HG03432 (cell line): ENCODE data around the gene GGT5.
"Not testable (repeated sequence)": the region's sequence is repeated elsewhere in the genome, so short reads cannot be mapped to it uniquely, and the experiment has no call there.

Experiments
- ATAC-seq: cut with Tn5 transposase; IDR thresholded peaks from one replicate; pipeline ENCODE4 v1.9.1; 2021; ENCODE audit warnings: mild to moderate bottlenecking, moderate library complexity; ENCODE audit not compliant: unreplicated experiment

GGT5 gene

GRCh38 chr22:24263479-24263878 lies 18.6 kb upstream of the GGT5 start:
- ATAC-seq = not testable (repeated sequence)

- ATAC-seq = not testable (repeated sequence)
Measured at GRCh38 chr22:24262185-24262749, 17.4 kb upstream of the GGT5 start.

DNA sequence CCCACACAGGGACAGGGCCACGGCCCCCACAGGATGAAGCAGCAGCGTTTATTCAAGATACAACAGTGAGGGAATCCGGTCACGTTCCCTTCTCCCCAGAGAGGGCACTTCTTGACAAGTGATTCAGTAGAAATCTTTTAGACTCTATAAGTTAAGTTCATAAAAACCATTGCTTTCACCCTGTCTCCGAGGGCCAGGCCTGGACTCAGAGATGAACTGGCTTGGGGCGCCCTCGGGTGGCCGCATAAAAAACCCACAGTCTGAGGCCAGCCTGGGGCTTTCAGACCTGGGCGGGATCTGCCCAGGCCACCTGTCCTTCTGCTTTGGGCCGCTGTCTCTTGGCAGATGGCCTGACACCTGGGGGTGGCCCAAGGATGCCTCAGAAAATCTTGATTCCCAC lies 14.6 kb upstream of the GGT5 start:
- ATAC-seq = not testable (repeated sequence)

GRCh38 chr22:24256736-24257135 lies 11.9 kb upstream of the GGT5 start:
- ATAC-seq = not testable (repeated sequence)

DNA sequence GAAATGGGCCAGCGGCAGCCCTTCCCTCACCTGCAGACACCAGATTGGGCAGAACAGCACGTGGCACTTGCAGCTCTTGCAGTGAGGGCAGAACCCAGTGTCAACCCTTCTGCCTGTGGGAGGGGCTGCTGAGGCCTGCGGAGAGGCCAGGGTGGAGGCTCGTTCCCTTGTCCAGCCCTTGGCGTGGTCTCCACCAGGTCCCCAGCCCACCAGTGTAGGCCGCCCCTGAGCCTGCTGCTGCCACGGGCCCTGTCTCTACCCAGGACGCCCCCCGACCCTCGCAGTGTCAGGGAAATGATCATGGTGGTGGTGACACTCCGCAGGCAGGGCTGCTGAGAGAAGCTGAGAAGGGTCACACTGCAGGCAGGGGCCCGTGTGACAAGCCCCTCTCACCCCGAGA lies 11.3 kb upstream of the GGT5 start:
- not testable (repeated sequence) for ATAC-seq

- not testable (repeated sequence) for ATAC-seq
Measured at GRCh38 chr22:24253126-24253525, 8.2 kb upstream of the GGT5 start.

DNA sequence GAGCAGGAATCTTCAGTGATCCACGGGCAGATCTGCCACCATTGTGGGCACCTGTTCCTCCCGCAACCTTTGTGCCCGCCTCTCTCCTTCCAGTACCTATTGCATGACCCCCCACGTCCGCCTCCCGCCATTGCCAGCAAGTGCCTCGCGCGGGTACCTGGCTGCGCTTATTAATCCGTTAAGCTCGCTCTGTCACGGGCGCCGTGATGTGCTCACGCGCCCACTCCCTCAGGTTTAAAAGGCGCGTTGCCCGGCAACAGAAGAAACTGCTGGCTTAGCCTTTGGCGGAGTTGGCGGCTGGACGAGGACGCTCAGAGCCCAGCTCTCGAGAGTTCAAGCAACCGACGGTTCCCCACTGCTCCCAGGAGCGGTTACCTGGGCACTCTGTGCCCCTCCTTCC lies 6.4 kb upstream of the GGT5 start:
- not testable (repeated sequence) for ATAC-seq

- not testable (repeated sequence) for ATAC-seq
Measured at GRCh38 chr22:24249413-24249812, 4.5 kb upstream of the GGT5 start.

DNA sequence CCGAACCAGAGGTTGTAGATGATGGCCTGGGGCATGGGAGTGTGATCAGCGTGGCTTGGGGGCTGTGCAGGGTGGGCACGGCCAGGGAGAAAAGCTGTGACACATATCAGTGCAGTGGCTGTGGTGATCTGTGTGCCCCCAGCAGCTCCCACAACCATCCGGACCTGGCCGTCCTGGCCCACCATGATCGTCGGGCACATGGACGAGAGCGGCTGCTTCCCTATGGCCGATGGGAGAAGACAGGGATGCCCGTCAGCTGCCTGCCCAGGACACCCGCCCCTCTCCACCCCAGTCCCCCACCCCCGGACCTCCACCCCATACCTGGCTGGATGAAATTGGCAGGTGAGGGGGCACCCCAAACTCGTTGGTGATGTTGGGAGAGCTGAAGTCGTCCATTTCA lies 3.7 kb upstream of the GGT5 start:
- not testable (repeated sequence) for ATAC-seq

GRCh38 chr22:24247564-24248344 lies 2.9 kb upstream of the GGT5 start:
- ATAC-seq = no peak

DNA sequence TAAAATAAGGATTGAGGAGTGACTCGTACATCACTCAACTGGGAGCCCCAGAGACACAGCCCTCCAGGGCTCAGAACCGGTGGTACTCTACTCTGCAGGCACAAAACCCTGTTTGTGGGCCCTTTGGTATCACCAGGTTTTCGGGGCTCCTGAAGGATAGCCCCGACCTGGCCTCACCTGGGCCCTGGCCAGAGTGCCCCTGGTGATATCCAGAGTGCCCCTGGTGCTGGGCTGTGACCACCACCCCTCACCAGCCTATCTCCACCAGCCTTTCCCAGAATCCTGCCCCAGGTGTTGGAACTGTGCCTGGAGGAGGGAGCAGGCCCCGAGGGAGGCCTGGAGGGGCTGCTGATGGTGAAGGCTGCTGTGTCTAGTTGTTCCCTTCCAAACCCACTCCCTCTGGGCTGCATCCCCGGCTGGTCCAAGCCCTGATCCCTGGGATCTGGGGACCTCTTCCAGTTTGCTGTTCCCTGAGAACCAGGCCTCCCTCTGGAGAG lies 2.2 kb upstream of the GGT5 start:
- ATAC-seq = no peak

DNA sequence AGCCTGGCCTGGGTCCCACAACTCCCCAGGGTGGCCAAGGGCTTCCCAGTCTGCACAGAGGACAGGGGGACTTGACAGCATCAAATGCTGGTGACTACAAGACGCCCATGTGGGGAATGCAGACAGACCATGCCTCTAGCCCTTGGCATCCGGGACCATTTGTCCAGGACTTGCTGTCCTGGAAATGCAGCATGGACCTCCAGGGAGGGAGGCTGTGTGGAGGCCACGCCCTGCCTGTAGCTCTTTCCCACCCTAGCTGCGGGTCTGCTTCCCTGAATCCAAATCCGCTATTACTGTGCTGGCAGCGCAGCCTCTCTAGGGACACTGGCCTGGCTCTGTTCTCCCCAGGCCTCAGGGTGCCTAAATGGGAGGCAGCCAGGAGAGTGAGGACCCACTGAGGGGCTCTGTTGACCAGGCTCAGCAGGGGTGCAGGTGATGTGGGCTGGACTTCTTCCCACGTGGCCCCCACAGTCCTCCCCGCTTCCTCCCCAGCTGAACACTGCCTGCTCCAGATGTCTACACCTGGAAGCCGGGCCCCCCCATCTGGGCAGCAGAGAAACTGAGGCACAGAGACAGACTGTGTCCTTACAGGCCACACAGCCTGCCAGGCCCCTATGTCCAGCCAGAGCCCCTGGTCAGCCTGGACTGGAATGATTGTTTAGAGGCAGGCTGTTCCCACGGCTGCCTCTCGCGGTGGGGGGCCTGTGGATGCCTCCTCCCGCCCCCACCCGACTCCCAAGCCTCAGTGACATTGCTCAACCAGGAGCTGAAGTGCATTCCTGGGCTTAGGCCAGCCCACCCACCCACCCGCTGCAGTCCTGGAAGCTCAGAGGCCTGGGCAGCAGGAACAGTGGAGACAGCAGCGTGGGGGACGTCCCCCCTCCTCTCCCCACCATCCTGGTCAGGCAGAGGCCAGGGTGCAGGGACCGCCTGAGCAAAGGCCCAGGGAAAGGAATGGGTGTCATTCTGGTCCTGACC lies 991 bp upstream of the GGT5 start:
- not testable (repeated sequence) for ATAC-seq

DNA sequence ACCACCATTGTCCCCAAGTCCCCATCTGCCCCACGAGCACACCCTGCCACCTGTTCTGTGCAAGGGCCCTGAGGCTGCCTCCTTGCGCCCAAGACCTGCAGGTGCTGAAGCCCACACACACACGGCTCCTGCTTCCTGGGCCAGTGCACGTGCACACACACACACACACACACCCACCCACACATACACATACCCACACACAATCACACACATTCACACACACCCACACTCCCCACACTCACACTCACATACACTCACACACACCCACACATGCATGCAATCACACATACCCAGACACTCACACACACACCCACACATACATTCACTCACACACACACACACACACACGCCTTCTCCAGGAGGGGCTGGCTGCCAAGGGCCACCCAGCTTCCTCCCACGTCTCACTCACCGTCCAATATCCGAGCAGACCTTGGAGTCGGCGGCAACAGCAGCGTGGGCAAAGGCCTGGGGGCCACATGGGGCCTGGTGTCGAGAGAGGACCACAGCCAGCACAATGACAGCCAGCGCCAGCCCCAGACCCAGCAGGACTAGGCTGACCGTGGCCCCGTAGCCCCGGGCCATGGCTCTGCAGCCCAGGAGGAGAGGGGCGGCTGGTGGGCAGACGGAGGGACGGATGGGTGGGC lies 616 bp downstream of the GGT5 start:
- no peak for ATAC-seq

GRCh38 chr22:24243417-24243816 lies 1.5 kb downstream of the GGT5 start:
- not testable (repeated sequence) for ATAC-seq

DNA sequence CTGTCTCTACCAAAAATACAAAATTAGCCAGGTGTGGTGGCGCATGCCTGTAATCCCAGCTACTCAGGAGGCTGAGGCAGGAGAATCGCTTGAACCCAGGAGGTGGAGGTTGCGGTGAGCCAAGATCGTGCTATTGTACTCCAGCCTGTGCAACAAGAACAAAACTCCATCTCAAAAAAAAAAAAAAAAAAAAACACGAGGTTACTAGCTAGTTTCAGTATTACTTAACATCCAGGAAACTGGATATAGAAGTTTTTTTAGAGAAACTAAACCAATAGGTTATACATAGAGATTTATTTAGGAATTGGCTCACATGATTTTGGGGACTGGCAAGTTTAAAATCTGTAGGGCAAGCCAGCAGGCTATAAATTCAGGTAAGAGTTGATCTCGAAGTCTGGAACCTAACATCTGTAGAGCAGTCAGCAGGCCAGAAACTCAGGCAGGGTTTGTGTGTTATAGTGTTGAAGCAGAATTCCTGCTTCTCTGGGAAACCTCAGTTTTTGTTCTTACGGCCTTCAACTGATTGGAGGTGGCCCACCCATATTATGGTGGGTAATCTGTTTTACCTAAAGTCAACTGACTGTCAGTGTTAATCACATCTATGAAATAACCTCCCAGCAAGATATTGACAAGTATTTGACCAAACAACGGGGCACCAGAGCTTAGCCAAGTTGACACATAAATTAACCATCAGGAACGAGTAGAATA lies 3.7 kb downstream of the GGT5 start:
- ATAC-seq = not testable (repeated sequence)

DNA sequence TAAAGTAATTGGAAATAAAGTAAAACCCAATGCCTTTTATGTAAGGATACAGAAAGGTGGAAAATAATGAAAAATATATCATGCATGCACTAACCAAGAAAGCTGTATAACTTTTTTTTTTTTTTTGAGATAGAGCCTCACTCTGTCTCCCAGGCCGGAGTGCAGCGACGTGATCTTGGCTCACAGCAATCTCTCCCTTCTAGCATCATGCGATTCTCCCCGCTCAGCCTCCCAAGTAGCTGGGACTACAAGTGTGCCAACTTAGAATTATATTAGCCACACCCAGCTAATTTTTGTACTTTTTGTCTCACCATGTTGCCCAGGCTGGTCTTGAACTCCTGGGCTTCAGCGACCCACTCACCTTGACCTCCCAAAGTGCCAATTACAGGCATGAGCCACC lies 4.5 kb downstream of the GGT5 start:
- ATAC-seq = no peak

DNA sequence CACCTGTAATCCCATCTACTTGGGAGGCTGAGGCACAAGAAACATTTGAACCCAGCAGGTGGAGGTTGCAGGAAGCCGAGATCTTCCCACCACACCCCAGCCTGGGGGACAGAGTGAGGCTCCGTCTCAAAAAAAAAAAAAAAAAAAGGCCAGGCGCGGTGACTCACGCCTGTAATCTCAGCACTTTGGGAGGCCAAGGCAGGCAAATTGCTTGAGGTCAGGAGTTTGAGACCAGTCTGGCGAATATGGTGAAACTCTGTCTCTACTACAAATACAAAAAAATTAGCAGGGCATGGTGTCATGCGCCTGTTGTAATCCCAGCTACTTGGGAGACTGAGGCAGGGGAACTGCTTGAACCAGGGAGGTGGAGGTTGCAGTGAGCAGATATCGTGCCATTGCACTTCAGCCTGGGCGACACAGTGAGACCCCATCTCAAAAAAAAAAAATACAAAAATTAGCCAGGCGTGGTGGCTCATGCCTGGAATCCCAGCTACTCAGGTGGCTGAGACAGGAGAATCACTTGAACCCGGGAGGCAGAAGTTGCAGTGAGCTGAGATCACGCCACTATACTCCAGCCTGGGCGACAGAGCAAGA lies 6.7 kb downstream of the GGT5 start:
- not testable (repeated sequence) for ATAC-seq

DNA sequence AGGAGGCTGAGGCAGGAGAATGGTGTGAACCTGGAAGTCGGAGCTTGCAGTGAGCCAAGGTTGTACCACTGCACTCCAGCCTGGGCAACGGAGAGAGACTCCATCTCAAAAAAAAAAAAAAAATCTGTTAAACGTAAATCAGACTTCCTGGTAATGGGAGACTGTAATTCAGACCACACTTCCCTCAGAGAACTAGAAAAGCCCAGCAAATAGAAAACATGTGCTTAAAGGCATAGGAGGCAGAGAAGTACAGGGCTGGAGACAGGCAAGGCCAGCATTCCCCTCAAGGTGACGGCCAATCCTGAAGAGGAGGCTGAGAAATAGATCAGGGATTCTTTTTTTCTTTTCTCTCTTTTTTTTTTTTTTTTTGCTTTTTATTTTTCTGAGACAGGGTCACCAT lies 8.2 kb downstream of the GGT5 start:
- ATAC-seq = no peak

GRCh38 chr22:24235315-24235714 lies 9.6 kb downstream of the GGT5 start:
- ATAC-seq = no peak

DNA sequence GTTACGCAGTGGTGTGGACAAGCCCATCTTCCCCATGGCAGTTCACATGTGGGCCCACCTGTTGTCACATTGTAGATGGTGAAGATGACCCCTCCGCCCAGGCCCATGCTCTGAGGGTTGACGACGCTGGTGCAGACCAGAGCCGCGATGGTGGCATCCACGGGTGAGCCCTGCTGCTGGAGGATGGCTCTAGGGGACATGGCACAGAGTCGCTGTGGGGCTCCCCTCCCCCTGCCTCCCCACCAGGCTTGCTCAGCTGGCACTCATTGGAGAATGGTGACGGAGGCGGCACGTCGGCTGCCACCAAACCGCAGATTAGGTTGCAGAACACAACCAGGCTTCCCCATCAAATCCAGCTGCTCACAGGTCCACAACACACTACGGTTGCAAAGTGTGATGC lies 11.1 kb downstream of the GGT5 start:
- ATAC-seq = no peak
